Mammary epithelial cell (primary cell): ENCODE results near the gene GPC5.

Experiments used
- CTCF ChIP-seq, 2 donors: IDR thresholded peaks in 1 of 2; conservative IDR thresholded peaks in 1 of 2; 2 replicates each; pipeline ENCODE4 v1.5.1; 2011 to 2012; ENCODE audit warnings: inconsistent platforms in 2 of 2, low read length in 2 of 2, mild to moderate bottlenecking in 2 of 2, control low read depth in 1 of 2, low read depth in 1 of 2; ENCODE audit not compliant: insufficient read depth in 1 of 2; ENCODE audit errors: extremely low read depth in 1 of 2
- EZH2 ChIP-seq: IDR thresholded peaks from 2 replicates; pipeline ENCODE4 v1.6.1; 2012; ENCODE audit warnings: low read length, inconsistent platforms, borderline replicate concordance

DNA sequence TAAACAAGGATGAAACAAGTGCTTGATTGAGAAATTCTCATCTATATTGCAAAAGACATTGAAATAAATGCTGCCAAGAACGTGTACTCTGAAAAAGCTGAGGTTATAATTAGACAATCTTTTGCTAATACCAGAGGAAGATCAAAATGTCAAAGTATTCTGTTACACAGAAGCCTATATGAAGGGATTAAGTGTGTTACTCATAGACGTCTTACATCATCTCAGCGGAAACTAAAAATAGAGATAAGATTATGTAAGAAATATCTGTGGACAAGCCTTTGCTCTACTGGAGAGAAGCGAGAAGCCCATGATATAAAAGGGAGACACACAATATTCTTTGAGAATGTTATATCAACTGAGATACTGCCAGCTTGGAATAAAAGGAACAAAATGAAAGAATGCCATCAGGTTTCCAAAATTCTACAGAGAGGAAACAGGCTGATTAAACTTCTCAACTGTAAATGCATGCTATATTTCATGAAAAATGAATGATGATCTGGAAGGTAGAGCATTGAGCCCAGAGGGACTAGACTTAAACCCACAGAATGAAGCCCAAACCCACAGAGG, 699.0 kb downstream of the GPC5 start:
- TF ChIP-seq CTCF (conservative IDR thresholded peaks at IDR 0.05 in 1 of 2, IDR thresholded peaks at IDR 0.05 in 1 of 2; ENCODE audit: extremely low read depth in 1 of 2, insufficient read depth in 1 of 2, low read depth in 1 of 2, low read length in 2 of 2) (no peak), EZH2 (no peak)
